KMS-11 (cell line): ENCODE results near the gene TTLL11.

Experiments used
- H2AFZ ChIP-seq: fragments of 200-600 bp; sonication (generic); 2 replicates; pipeline ENCODE4 v1.6.1; 2016; ENCODE audit warnings: antibody characterized with exemption, mixed run types, low read depth
- H3K27ac ChIP-seq: fragments of 200-600 bp; sonication (generic); 2 replicates; pipeline ENCODE4 v1.6.1; 2016; ENCODE audit warnings: mild to moderate bottlenecking, mixed run types
- H3K27me3 ChIP-seq: fragments of 200-600 bp; sonication (generic); 2 replicates; pipeline ENCODE4 v1.6.1; 2017; ENCODE audit warnings: mild to moderate bottlenecking, low read depth, mixed run types, moderate library complexity; ENCODE audit not compliant: insufficient read depth
- H3K36me3 ChIP-seq: fragments of 200-600 bp; sonication (generic); 2 replicates; pipeline ENCODE4 v1.6.1; 2017; ENCODE audit warnings: mild to moderate bottlenecking, mixed run types; ENCODE audit not compliant: insufficient read depth
- H3K4me1 ChIP-seq: fragments of 200-600 bp; sonication (generic); 2 replicates; pipeline ENCODE4 v1.6.1; 2016; ENCODE audit warnings: mild to moderate bottlenecking, low read depth, mixed run types; ENCODE audit not compliant: poor library complexity, severe bottlenecking
- H3K4me2 ChIP-seq: fragments of 200-600 bp; sonication (generic); 2 replicates; pipeline ENCODE4 v1.7.0; 2016; ENCODE audit warnings: mild to moderate bottlenecking, mixed run types
- H3K4me3 ChIP-seq: fragments of 200-600 bp; sonication (generic); IDR thresholded peaks from 2 replicates; pipeline ENCODE4 v1.6.1; 2017; ENCODE audit warnings: low read depth, low read length, mixed read lengths; ENCODE audit not compliant: insufficient read depth
- H3K79me2 ChIP-seq: fragments of 200-600 bp; sonication (generic); 2 replicates; pipeline ENCODE4 v1.6.1; 2016; ENCODE audit warnings: low read depth, mixed run types; ENCODE audit not compliant: insufficient read depth
- H3K9ac ChIP-seq: fragments of 200-600 bp; sonication (generic); 2 replicates; pipeline ENCODE4 v1.6.1; 2016; ENCODE audit warnings: mild to moderate bottlenecking, mixed run types
- H4K20me1 ChIP-seq: fragments of 200-600 bp; sonication (generic); 2 replicates; pipeline ENCODE4 v1.6.1; 2016; ENCODE audit warnings: mild to moderate bottlenecking, mixed run types; ENCODE audit not compliant: insufficient read depth
- CTCF ChIP-seq: fragments of 200-600 bp; sonication (generic); conservative IDR thresholded peaks from 2 replicates; pipeline ENCODE4 v1.6.1; 2017; ENCODE audit warnings: low read depth, mild to moderate bottlenecking, antibody characterized with exemption, low read length, moderate library complexity, mixed read lengths

The TTLL11 gene

GRCh38 chr9:121853617-121854395 is 239.3 kb downstream of the TTLL11 start:
- Histone ChIP-seq H3K9ac (no peak overlapping the region), H3K27me3 (no peaks in the 10 kb centered on the region), H2AFZ (no peak overlapping the region), H3K4me2 (no peak overlapping the region), H4K20me1 (no peaks in the 10 kb centered on the region), H3K4me1 (no peaks in the 10 kb centered on the region), H3K79me2 (no peaks in the 10 kb centered on the region), H3K36me3 (no peaks in the 10 kb centered on the region), H3K4me3 (no peak overlapping the region), H3K27ac (no peak overlapping the region)
- TF ChIP-seq CTCF, result no peak

- no peaks in the 10 kb centered on the region for H3K27me3 ChIP-seq
- H4K20me1 ChIP-seq, result no peaks in the 10 kb centered on the region
- H3K36me3 ChIP-seq, result no peaks in the 10 kb centered on the region
- no peak overlapping the region for H3K4me2 ChIP-seq
- H3K4me1 ChIP-seq, result no peaks in the 10 kb centered on the region
- no peak overlapping the region for H3K27ac ChIP-seq
- H2AFZ ChIP-seq, result no peak overlapping the region
- no peak overlapping the region for H3K4me3 ChIP-seq
- H3K79me2 ChIP-seq, result no peaks in the 10 kb centered on the region
- TF ChIP-seq CTCF, result no peak
- H3K9ac ChIP-seq, result no peak overlapping the region
Measured at GRCh38 chr9:121852651-121853616, 240.2 kb downstream of the TTLL11 start.

- H3K4me3 ChIP-seq, result no peak overlapping the region
- no peaks in the 10 kb centered on the region for H3K4me1 ChIP-seq
- no peak overlapping the region for H3K4me2 ChIP-seq
- no peaks in the 10 kb centered on the region for H4K20me1 ChIP-seq
- H3K27me3 ChIP-seq, result no peaks in the 10 kb centered on the region
- H2AFZ ChIP-seq, result no peak overlapping the region
- no peak overlapping the region for H3K9ac ChIP-seq
- no peaks in the 10 kb centered on the region for H3K36me3 ChIP-seq
- no peaks in the 10 kb centered on the region for H3K79me2 ChIP-seq
- TF ChIP-seq CTCF, result no peak
- no peak overlapping the region for H3K27ac ChIP-seq
Measured at GRCh38 chr9:121852241-121852640, 240.9 kb downstream of the TTLL11 start.

GRCh38 chr9:121851641-121852091 is 241.4 kb downstream of the TTLL11 start:
- no peak overlapping the region for H2AFZ ChIP-seq
- H3K4me3 ChIP-seq, result no peak overlapping the region
- no peak overlapping the region for H3K4me2 ChIP-seq
- no peaks in the 10 kb centered on the region for H3K36me3 ChIP-seq
- H3K27me3 ChIP-seq, result no peaks in the 10 kb centered on the region
- no peak for TF ChIP-seq CTCF
- H3K9ac ChIP-seq, result no peak overlapping the region
- H3K79me2 ChIP-seq, result no peaks in the 10 kb centered on the region
- H3K4me1 ChIP-seq, result no peaks in the 10 kb centered on the region
- H4K20me1 ChIP-seq, result no peaks in the 10 kb centered on the region
- H3K27ac ChIP-seq, result no peak overlapping the region
